HEK293 (cell line): Measurements from ENCODE around the gene OR10J4.

Experiments
- CTCF ChIA-PET: fragments of 350-600 bp; formaldehyde crosslinking; extraction: SDS; loops from one replicate; lab custom pipeline; 2021; ENCODE audit warnings: antibody characterized with exemption; lab: Yijun Ruan, JAX
- POLR2A ChIA-PET: fragments of 300-600 bp; formaldehyde crosslinking; extraction: SDS; loops from one replicate; lab custom pipeline; 2020; ENCODE audit warnings: antibody characterized with exemption, inconsistent platforms; lab: Yijun Ruan, JAX
- H3K27ac ChIP-seq: fragments of 200-500 bp; sonication (Bioruptor generic); 2 replicates; pipeline ENCODE4 v1.5.1; 2014; ENCODE audit warnings: low read depth, low read length, control low read depth, inconsistent platforms; ENCODE audit errors: extremely low read depth
- H3K36me3 ChIP-seq, 2 experiments: fragments of 200-500 bp in 1 of 2; sonication (Bioruptor generic) in 1 of 2; 1 replicate in 1 of 2; 2 replicates in 1 of 2; pipeline ENCODE4 v1.5.1; 2014 to 2017; ENCODE audit warnings: inconsistent platforms in 2 of 2, low read length in 2 of 2; ENCODE audit not compliant: control insufficient read depth in 2 of 2, insufficient read depth in 1 of 2
- H3K4me1 ChIP-seq: fragments of 200-500 bp; sonication (Bioruptor generic); 2 replicates; pipeline ENCODE4 v1.5.1; 2014; ENCODE audit warnings: mild to moderate bottlenecking, low read length, inconsistent platforms; ENCODE audit not compliant: control insufficient read depth, insufficient read depth
- H3K4me3 ChIP-seq: 2 replicates; pipeline ENCODE4 v1.5.1; 2011; ENCODE audit warnings: low read depth, mild to moderate bottlenecking, control low read depth, low read length, moderate library complexity
- H3K9me3 ChIP-seq: fragments of 200-500 bp; sonication (Bioruptor generic); 2 replicates; pipeline ENCODE4 v1.5.1; 2014; ENCODE audit warnings: low read depth, low read length, inconsistent platforms; ENCODE audit not compliant: control insufficient read depth, insufficient read depth
- PRDM6 ChIP-seq: fragments of 450-650 bp; formaldehyde crosslinking; IDR thresholded peaks from 2 replicates; pipeline ENCODE4 v1.5.1; 2017; ENCODE audit warnings: missing biosample characterization, missing genetic modification characterization
- ZBTB21 ChIP-seq: fragments of 450-650 bp; formaldehyde crosslinking; IDR thresholded peaks from 2 replicates; pipeline ENCODE4 v1.5.1; 2017; ENCODE audit warnings: missing biosample characterization, missing genetic modification characterization
- ZFP37 ChIP-seq: fragments of 450-650 bp; formaldehyde crosslinking; IDR thresholded peaks from 2 replicates; pipeline ENCODE4 v1.5.1; 2016; ENCODE audit warnings: missing biosample characterization, missing genetic modification characterization
- ZNF140 ChIP-seq: fragments of 450-650 bp; formaldehyde crosslinking; IDR thresholded peaks from 2 replicates; pipeline ENCODE4 v1.5.1; 2016; ENCODE audit warnings: missing biosample characterization, missing genetic modification characterization
- ZNF391 ChIP-seq: fragments of 450-650 bp; formaldehyde crosslinking; IDR thresholded peaks from 2 replicates; pipeline ENCODE4 v1.5.1; 2016; ENCODE audit warnings: low read depth, missing biosample characterization, missing genetic modification characterization, borderline replicate concordance

OR10J4 gene

GRCh38 chr1:159474926-159475325 is 42.9 kb downstream of the OR10J4 start:
- Histone ChIP-seq H3K4me1 (no peaks in the 10 kb centered on the region), H3K4me3 (no peak overlapping the region), H3K27ac (no peak overlapping the region), H3K9me3 (no peaks in the 10 kb centered on the region), H3K36me3 (no peaks in the 10 kb centered on the region)
- CTCF ChIA-PET: interaction anchor here (0.6 kb wide), 1 partner anchor 19 kb away, joined by 4 read pairs; no protein-coding TSS in a partner anchor
- no peak for TF ChIP-seq PRDM6 (tag by site-specific recombination)
- no peak for TF ChIP-seq ZNF391 (tag by site-specific recombination)
- no peak for TF ChIP-seq ZFP37
- TF ChIP-seq ZNF140 (tag by site-specific recombination): no peak
- TF ChIP-seq ZBTB21 (tag by site-specific recombination): no peak
- POLR2A ChIA-PET: no interaction called here
